H1 (cell line): Measurements from ENCODE around the gene ARHGAP26. TPM values are rescaled to one million over a fixed set of nuclear protein-coding genes. Genes with fewer than 3 reads are reported as not detected.

Experiments
- polyA plus RNA-seq, 7 experiments: library from polyadenylated mRNA; depleted of rRNA in 3 of 7; stranded (reverse) in 5 of 7; unstranded in 2 of 7; fragments of >200 nt in 5 of 7; fragments of 200-250 nt in 2 of 7; gene quantifications; 1 replicate in 5 of 7; 2 replicates in 1 of 7; 4 replicates in 1 of 7; pipeline versions ENCODE4 v1.2.1 to v1.2.3, GENCODE V29; 2011 to 2013; ENCODE audit warnings: missing spikeins in 2 of 7, mixed read lengths in 2 of 7
- total RNA-seq: library from RNA; stranded (reverse); fragmentation: NEBNext Ultra II Directional; extraction: Animal tissue kit (Norgen Biotek cat#: 25700); gene quantifications from 2 replicates; pipeline ENCODE4 v1.2.1, GENCODE V29; 2021
- TF ChIP-seq, protein P1 (sequence below), 3 experiments: IDR thresholded peaks; 1 replicate in 2 of 3; 2 replicates in 1 of 3; pipeline versions ENCODE4 v1.5.1 to v1.6.1; 2011; ENCODE audit warnings: low read length in 3 of 3, mild to moderate bottlenecking in 3 of 3, inconsistent platforms in 2 of 3, low read depth in 1 of 3, moderate library complexity in 1 of 3; ENCODE audit not compliant: insufficient read depth in 1 of 3; ENCODE audit errors: control extremely low read depth in 1 of 3

Gene ARHGAP26
- total and polyA plus RNA-seq, 2 of the 8 experiments (the other 6 are each of a cell fraction or from before 2014, with no cell fraction given), result 7.1 to 24.8 TPM

DNA sequence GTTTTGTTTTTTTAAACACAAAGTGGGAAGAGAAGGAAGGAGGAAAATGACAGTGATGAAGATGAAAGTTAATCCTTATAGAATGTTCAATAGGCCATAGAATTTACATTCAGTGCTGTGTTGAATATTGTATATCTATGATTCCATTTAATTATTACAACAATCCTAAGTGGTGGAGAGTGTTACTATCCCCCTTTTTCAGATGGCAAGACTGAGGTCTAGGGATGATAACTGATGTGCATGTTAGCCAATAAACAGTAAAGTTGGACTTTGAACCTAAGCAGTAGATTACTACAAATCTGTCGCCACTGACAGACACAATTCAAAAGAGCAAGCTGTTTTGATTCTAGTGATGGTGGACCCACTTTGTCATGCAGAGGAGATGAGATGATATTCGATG is 237.9 kb downstream of the ARHGAP26 start (continued):
- TF ChIP-seq, protein P1, sequence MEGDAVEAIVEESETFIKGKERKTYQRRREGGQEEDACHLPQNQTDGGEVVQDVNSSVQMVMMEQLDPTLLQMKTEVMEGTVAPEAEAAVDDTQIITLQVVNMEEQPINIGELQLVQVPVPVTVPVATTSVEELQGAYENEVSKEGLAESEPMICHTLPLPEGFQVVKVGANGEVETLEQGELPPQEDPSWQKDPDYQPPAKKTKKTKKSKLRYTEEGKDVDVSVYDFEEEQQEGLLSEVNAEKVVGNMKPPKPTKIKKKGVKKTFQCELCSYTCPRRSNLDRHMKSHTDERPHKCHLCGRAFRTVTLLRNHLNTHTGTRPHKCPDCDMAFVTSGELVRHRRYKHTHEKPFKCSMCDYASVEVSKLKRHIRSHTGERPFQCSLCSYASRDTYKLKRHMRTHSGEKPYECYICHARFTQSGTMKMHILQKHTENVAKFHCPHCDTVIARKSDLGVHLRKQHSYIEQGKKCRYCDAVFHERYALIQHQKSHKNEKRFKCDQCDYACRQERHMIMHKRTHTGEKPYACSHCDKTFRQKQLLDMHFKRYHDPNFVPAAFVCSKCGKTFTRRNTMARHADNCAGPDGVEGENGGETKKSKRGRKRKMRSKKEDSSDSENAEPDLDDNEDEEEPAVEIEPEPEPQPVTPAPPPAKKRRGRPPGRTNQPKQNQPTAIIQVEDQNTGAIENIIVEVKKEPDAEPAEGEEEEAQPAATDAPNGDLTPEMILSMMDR (IDR thresholded peaks at IDR 0.05; ENCODE audit: control extremely low read depth in 1 of 3, insufficient read depth in 1 of 3, low read depth in 1 of 3, low read length in 3 of 3), result no peak
- TF ChIP-seq, all 59 proteins: peak for 0
